ENCODE data around the gene HS3ST1.

The HS3ST1 gene

DNA sequence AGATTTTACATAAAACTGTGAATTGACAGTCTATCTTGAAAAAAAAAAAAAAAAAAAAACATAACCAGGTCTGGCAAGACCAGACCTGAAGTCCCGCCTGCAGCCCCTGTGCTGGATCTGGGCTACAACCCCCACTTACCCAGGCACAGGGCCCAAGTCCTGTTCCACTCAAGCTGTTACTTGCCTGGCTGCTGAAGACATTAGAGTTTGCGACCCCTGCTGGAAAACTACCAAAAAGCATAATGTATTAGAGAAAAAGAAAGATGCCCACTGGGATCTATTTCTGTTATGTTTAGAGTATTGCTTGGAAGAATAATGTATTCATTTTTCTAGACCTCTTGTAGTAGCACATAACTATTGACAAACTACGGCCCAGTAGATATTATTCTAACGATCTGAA, 4.7 kb downstream of the HS3ST1 start:
- no peak for ATAC-seq
- TF ChIP-seq PPARA (CRISPR knock-in tag; IDR thresholded peaks at IDR 0.05; ENCODE audit: borderline replicate concordance) (no peak), ZNF8 (CRISPR knock-in tag; IDR thresholded peaks at IDR 0.05) (no peak), ISL1 (CRISPR knock-in tag; IDR thresholded peaks at IDR 0.05) (no peak), ARNTL (CRISPR knock-in tag; IDR thresholded peaks at IDR 0.05; ENCODE audit: borderline replicate concordance, low read depth) (no peak), OSR1 (CRISPR knock-in tag; IDR thresholded peaks at IDR 0.05) (no peak), ESRRG (CRISPR knock-in tag; IDR thresholded peaks at IDR 0.05) (no peak), TOX (CRISPR knock-in tag; IDR thresholded peaks at IDR 0.05; ENCODE audit: borderline replicate concordance) (no peak), ZFP3 (CRISPR knock-in tag; IDR thresholded peaks at IDR 0.05) (no peak), ZFP30 (CRISPR knock-in tag; IDR thresholded peaks at IDR 0.05) (no peak), BACH2 (CRISPR knock-in tag; IDR thresholded peaks at IDR 0.05; ENCODE audit: borderline replicate concordance) (no peak), SNAI2 (CRISPR knock-in tag; IDR thresholded peaks at IDR 0.05) (no peak)
- TF ChIP-seq, protein P1, sequence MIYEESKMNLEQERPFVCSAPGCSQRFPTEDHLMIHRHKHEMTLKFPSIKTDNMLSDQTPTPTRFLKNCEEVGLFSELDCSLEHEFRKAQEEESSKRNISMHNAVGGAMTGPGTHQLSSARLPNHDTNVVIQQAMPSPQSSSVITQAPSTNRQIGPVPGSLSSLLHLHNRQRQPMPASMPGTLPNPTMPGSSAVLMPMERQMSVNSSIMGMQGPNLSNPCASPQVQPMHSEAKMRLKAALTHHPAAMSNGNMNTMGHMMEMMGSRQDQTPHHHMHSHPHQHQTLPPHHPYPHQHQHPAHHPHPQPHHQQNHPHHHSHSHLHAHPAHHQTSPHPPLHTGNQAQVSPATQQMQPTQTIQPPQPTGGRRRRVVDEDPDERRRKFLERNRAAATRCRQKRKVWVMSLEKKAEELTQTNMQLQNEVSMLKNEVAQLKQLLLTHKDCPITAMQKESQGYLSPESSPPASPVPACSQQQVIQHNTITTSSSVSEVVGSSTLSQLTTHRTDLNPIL (CRISPR knock-in tag; IDR thresholded peaks at IDR 0.05; ENCODE audit: low read depth), result no peak
- TF ChIP-seq, protein P2, sequence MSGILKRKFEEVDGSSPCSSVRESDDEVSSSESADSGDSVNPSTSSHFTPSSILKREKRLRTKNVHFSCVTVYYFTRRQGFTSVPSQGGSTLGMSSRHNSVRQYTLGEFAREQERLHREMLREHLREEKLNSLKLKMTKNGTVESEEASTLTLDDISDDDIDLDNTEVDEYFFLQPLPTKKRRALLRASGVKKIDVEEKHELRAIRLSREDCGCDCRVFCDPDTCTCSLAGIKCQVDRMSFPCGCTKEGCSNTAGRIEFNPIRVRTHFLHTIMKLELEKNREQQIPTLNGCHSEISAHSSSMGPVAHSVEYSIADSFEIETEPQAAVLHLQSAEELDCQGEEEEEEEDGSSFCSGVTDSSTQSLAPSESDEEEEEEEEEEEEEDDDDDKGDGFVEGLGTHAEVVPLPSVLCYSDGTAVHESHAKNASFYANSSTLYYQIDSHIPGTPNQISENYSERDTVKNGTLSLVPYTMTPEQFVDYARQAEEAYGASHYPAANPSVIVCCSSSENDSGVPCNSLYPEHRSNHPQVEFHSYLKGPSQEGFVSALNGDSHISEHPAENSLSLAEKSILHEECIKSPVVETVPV (CRISPR knock-in tag; IDR thresholded peaks at IDR 0.05), result no peak

DNA sequence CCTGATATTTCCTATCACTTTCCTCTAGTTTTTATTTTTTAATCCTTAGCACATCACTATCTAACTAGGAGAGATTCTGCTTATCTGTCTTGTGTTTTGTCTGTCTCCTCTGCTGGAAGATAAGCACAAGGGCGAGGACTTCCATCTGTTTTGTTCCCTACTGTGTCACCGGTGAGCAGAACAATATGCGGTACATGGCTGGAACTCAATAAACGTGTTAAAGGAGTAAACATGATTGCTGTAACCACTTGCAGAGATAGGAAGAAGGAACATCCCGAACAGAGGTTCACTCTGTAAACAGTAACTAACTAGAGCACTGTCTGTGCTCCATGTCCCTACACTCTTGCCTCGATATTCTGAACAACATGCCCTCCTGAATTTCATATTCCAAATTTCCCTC, 5.2 kb downstream of the HS3ST1 start:
- no peak for ATAC-seq
- no peak for TF ChIP-seq GLIS3 (CRISPR knock-in tag; IDR thresholded peaks at IDR 0.05)
- TF ChIP-seq, protein P3, sequence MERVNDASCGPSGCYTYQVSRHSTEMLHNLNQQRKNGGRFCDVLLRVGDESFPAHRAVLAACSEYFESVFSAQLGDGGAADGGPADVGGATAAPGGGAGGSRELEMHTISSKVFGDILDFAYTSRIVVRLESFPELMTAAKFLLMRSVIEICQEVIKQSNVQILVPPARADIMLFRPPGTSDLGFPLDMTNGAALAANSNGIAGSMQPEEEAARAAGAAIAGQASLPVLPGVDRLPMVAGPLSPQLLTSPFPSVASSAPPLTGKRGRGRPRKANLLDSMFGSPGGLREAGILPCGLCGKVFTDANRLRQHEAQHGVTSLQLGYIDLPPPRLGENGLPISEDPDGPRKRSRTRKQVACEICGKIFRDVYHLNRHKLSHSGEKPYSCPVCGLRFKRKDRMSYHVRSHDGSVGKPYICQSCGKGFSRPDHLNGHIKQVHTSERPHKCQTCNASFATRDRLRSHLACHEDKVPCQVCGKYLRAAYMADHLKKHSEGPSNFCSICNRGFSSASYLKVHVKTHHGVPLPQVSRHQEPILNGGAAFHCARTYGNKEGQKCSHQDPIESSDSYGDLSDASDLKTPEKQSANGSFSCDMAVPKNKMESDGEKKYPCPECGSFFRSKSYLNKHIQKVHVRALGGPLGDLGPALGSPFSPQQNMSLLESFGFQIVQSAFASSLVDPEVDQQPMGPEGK (CRISPR knock-in tag; IDR thresholded peaks at IDR 0.05; ENCODE audit: borderline replicate concordance), result no peak
- TF ChIP-seq OSR1 (CRISPR knock-in tag; IDR thresholded peaks at IDR 0.05), result no peak
- TF ChIP-seq, protein P1 (CRISPR knock-in tag; IDR thresholded peaks at IDR 0.05; ENCODE audit: low read depth), result no peak

DNA sequence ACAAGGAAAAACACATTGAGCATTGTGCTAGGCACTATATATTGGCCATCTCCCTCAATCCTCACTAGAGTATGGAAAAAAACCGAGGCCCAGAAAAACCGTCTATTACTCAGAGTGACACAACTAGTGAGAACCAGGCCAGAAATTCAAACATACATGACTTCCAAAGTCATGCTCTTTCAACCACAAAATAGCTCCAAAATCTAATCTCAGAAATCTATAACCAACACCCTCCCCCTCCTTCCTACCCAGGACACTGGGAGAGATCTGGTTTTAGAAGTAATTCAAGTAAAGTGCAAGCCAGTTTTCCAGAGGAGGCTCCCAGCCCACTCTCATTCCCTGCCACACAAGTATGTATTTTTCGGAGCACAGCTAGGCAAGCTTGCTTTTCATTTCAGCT, 7.6 kb downstream of the HS3ST1 start:
- no peak for ATAC-seq
- no peak for TF ChIP-seq ZNF565 (CRISPR knock-in tag; conservative IDR thresholded peaks at IDR 0.05; ENCODE audit: low read depth)
- TF ChIP-seq, protein P4, sequence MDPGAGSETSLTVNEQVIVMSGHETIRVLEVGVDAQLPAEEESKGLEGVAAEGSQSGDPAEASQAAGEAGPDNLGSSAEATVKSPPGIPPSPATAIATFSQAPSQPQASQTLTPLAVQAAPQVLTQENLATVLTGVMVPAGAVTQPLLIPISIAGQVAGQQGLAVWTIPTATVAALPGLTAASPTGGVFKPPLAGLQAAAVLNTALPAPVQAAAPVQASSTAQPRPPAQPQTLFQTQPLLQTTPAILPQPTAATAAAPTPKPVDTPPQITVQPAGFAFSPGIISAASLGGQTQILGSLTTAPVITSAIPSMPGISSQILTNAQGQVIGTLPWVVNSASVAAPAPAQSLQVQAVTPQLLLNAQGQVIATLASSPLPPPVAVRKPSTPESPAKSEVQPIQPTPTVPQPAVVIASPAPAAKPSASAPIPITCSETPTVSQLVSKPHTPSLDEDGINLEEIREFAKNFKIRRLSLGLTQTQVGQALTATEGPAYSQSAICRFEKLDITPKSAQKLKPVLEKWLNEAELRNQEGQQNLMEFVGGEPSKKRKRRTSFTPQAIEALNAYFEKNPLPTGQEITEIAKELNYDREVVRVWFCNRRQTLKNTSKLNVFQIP (CRISPR knock-in tag; IDR thresholded peaks at IDR 0.05; ENCODE audit: borderline replicate concordance, low read depth), result no peak
- no peak for TF ChIP-seq ZNF8 (CRISPR knock-in tag; IDR thresholded peaks at IDR 0.05)
- TF ChIP-seq CSDC2 (CRISPR knock-in tag; IDR thresholded peaks at IDR 0.05), result no peak
- no peak for TF ChIP-seq ZFP30 (CRISPR knock-in tag; IDR thresholded peaks at IDR 0.05)
- no peak for TF ChIP-seq GLIS3 (CRISPR knock-in tag; IDR thresholded peaks at IDR 0.05)
- TF ChIP-seq ISL1 (CRISPR knock-in tag; IDR thresholded peaks at IDR 0.05), result no peak
- TF ChIP-seq, protein P5, sequence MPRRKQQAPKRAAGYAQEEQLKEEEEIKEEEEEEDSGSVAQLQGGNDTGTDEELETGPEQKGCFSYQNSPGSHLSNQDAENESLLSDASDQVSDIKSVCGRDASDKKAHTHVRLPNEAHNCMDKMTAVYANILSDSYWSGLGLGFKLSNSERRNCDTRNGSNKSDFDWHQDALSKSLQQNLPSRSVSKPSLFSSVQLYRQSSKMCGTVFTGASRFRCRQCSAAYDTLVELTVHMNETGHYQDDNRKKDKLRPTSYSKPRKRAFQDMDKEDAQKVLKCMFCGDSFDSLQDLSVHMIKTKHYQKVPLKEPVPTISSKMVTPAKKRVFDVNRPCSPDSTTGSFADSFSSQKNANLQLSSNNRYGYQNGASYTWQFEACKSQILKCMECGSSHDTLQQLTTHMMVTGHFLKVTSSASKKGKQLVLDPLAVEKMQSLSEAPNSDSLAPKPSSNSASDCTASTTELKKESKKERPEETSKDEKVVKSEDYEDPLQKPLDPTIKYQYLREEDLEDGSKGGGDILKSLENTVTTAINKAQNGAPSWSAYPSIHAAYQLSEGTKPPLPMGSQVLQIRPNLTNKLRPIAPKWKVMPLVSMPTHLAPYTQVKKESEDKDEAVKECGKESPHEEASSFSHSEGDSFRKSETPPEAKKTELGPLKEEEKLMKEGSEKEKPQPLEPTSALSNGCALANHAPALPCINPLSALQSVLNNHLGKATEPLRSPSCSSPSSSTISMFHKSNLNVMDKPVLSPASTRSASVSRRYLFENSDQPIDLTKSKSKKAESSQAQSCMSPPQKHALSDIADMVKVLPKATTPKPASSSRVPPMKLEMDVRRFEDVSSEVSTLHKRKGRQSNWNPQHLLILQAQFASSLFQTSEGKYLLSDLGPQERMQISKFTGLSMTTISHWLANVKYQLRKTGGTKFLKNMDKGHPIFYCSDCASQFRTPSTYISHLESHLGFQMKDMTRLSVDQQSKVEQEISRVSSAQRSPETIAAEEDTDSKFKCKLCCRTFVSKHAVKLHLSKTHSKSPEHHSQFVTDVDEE (CRISPR knock-in tag; IDR thresholded peaks at IDR 0.05), result no peak
- no peak for TF ChIP-seq BACH2 (CRISPR knock-in tag; IDR thresholded peaks at IDR 0.05; ENCODE audit: borderline replicate concordance)

Measured in SK-N-SH treated with all-trans-retinoic acid at 6 μM for 48 hours (cell line).